Measurements from ENCODE around the gene SIPA1L2.
A peak's percentile ranks its signal among the peaks of the same experiment; 100 is the strongest.

SIPA1L2 gene

DNA sequence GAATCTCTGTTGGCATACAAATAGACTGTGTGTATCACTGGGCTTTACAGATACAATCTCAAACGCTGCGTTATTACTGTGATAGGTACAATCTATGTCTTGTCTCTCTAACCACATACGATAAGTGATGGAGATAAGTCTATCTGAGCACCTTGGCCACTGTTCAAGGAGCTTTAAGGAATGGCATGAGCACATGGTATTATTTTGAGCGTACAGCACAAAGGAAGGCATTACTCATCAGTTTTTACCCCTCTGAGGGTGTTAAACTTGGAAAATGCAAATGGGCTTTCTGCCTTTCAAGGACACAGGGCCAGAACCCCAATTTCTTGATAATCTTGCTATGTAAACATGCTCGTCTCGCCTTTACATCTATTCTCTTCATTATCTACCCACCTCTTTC, 11.6 kb upstream of the SIPA1L2 start:
- no peak for DNase-seq

DNA sequence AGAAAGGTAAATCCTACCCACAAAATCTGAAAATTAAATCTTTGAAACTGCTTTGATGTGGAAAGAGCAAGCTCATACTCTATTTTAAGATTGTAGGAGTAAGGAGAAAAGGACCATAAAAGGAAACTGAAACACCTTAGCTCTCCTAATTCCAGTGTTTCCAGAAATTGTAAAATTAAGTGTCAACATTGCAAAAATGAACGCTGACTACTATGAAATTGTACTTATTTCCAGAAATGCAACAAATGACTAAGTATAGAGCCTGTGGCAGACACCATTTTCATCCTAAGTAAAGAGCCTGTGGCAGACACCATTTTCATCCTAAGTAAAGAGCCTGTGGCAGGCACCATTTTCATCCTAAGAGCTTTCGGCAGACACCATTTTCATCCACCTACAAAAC, 6.9 kb upstream of the SIPA1L2 start:
- no peak for DNase-seq

DNA sequence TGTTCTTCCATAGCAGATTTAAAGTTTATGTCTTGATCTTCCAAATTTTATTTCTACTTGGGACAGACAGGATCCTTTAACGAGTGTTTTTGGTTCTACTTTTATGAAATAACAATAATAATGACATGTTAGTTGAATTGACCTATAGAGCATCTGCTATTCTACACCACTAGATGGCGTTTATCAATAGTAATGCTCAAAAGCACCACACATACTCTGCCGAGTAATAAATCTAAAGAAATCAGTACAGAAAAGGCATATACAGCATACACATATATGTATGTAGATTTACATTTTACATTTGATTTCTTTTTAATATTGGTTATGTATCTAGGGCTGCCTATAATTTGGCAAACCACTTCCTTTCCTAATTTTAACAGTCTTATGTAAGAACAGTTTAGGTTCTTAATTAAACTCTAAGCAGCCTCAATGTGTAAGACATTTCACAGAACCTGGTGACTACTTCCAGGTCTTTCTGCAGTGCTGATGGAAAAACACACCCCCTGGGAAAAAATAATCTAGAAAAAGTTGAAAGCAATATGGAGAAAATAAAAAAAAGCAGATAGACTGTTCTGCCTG, 5.9 kb upstream of the SIPA1L2 start:
- DNase-seq = peak; percentile 76

DNA sequence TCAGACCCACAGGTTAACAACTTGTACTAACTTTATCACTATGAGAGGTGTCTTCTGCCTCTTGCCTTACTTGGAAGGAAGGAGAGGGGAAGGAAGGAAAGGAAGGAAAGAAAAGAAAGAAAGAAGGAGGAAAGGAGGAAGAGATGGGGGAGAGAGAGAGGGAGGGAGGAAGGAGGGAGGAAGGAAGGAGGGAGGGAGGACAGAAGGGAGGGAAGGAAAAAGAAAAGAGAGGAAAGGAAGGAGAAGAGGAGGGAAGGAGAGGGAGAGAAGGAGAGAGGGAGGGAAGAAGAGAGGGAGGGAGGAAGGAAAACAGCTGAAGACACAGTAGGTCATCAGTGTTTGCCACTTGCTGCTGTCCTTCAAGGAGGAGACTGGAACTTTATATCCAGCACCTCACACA, 5.3 kb upstream of the SIPA1L2 start:
- no peak for DNase-seq

DNA sequence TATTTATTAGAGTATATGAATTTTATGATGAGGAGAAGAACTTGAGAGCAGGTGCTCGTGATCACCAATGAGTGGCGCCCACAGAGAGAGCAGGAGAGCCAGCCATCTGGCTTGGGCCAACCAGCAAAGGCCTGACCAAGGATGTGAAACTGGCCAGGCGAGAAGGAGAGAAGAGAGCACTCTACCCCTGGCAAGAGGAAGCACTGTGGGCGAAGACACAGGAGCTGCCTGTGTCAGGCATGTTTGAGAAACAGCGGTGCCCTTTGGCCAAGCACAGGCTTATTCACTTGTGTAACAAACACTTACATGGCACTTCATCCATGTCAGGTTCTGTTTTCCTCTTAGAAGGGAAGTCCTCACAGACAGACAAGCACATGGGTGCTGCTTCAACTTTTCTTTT, 4.2 kb upstream of the SIPA1L2 start:
- DNase-seq = peak; percentile 87

DNA sequence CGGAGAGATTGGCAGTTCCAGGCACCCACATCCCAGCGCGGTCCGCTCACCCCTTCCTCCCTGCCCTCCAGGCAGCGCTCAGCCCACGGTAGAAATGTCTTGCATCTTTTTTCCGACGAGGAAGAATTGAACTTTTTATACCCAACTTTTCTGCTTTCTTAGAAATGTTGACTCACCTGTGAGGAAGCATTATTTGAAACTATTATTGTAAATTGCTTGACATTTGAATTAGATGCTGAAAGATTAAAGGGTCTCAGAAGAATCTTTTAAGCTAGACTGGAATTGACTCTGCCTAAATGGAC, 912 bp upstream of the SIPA1L2 start:
- DNase-seq = no peak

DNA sequence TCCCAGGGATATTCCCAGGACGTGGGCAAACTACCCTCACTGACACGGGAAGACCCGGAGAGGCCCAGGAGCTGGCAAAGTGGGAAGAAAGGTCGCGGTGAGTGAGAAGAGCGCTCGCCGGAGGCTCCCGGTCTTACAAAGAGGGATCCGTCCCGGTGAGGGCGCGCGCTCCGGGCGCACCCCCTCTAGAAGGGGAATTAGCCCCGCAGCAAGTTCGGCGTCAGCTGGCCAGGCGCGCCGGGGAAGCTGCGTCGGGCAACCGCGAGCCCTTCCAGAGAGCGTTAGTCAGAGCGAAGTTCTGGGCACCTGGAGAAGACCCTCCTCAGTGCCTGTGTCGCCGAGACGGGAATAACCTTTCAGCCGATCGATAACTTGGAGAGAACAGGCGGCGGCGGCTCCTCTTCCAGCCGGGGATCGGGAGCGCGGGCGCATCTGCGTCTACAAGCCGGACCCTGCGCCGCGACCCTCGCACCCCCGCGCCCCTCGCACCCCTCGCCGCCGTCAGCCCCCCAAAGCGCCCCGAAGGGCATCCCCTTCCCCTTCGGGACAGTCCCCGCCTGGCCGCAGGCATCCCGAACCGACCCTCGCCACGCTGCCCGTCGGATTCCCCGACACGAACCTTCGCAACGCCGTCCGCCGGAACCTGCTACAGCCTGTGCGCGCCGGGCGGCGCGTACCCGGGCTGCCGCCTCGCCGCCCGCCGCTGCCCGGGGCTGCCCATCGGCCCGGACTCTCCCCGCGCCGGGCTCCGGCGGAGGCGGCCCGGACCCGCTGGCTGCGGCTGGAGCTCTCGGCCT, 485 bp downstream of the SIPA1L2 start:
- peak; percentile 31 for DNase-seq

DNA sequence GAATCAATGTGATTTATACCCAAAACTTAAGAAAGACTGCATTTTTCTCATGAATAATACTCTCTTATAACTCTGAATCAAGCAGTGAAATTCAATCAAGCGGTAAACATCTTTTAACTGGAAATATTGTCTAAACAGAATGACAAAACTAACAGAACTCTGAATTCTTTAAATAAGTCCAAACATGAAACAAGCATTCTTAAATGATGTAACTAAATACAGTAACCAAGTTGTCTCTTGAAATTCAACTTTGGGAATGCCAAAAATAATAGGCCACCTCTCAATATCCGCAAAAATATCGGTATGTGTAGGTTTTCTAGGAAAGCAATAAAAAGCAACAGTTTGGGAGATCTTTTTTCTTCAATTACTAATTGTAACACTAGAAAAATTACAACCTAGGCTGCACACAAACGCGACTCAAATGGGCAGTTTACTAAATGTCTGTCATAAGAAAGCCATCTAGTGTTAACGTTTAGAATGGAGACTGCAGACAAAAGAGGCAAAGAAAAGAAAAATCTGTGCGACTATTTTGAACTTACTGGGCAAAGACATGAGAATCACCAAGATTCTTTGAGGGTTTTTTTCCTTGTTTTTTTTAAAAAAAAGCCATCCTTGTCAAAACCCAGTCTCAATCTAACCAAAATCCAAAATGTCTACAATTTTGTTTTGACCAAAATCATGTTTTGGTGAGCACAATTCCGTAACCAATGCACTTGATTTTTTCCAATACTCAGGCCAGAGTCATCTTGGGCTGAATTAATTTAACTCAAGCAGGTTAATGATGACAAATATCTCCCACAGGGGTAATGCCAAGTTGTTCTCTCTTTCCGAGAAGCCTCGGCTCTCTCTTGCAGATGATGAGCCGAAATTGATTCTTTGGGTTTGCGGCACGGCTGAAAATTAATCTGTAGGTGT, 1.3 kb downstream of the SIPA1L2 start:
- peak; percentile 50 for DNase-seq

DNA sequence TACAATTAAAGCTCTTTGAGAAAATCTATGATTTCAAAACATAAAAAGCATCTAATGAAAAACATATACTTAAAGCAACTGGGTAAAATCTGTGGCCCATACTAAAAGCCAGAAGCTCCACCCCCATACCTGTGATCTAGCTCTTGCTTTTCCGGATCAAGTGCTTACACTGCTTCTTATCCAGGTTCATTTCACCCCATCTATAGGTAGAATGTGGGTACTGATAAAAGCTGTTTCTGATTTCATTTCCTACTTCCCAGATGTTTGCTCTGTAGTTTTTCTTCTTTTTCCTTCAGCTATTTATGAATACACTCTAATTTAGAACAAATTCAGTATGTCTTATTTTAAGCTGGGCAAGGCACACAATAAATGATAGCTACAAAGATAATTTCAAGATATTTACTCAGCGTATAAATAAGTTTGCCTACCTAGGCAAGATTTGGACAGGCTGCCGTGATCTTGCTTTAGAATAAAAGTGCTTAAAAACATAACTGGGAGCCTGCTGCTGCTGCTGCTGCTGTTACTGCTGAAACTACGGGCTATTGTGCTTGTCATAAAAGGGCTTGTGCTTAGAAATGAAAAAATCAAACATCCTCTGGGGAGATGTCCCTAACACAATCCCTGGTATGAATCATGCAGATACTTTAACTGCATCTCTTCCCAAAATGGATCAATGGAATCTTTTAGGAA, 2.1 kb downstream of the SIPA1L2 start:
- no peak for DNase-seq

DNA sequence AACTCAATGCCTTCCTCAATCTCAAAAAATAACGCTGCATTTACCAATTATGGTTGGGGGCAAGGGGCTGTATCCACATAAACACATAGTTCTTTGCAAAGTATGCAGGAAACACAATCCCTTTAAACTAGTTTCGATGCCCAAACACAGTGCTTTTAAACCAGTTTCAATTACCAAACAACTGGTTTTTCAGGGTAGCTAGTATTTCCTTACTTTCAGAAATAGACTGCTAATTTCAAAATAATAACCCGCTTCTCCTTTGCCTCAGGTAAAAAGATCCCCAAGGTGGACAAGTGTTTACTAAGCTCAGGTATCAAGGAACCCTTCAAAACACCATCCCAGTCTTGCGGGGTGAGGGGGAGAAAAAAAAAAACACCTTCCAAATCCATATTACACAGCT, 2.8 kb downstream of the SIPA1L2 start:
- DNase-seq = no peak

DNA sequence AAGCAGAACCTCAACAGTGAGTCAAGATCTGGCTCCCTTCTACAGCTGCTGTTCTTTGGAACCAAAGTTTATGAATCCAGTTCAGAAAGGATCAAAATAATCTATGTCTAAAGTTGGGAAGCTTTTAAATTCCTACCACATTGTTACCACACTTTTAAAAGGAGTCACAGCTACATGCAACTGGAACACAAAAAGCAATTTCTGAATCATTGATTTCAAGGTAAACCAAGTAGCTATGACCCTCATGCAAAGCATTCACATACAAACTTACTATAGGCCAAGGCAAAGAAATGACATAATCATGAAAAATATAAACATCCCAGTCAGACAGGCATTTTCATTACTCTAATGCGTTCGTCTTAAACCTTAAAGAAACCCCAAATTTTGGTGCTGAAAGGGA, 3.5 kb downstream of the SIPA1L2 start:
- DNase-seq = no peak

DNA sequence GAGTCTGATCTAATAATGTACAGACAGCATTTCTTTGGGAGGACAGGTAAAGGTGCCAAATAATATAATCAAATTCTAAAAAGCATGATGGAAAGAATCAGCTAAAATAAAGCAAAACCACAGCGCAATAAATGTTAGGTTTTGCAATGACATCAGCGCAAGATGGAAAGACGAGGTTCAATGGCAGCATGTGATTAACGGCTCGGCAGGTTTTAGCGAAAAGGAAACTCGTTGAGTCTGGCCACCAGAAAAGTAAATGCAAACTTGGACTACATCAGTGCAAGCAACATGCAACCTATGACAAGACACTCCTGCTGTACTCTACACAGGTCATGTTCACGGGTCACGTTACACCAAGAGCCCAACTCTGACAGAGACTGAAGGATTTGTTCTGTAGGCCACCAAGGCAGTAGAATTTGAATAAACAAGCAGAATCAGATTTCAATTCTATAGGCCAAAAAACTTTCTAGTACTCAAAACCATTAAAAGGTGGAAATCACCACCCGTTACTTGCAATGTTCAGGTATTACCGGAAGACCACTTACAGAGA, 4.5 kb downstream of the SIPA1L2 start:
- no peak for DNase-seq

DNA sequence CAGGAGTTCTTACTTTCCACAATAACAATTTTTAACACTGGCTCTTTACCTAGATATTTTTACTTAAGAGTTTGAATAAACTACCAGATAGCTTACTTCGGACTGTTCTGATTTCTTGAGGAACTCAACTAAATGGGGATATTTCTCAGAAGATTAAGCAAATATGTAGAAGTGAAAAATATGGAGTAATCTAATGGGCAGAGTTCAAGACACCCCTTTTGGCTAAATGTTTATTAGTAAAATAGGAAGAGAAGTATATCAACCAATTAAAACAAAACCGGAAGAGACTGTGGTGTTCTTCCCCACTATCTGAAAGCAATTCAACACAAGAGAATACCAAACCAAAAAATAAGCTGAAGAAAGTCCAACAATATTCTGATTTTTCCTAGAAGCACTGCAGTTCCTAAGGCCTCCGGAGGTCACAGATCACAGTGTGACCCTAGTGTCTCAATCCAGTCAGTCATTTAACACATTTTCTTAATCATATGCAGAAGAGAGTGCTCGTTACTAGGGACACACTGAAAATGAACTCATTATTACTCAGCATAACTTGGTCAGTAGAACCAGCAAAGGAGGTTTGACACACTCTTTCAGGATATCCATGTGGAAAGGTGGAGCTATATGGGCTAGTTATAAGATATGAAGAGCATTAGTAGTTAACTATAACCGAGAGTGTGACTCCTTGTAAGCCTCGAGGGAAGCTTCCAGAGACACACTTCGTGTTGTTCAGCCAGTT, 5.2 kb downstream of the SIPA1L2 start:
- peak; percentile 63 for DNase-seq

DNA sequence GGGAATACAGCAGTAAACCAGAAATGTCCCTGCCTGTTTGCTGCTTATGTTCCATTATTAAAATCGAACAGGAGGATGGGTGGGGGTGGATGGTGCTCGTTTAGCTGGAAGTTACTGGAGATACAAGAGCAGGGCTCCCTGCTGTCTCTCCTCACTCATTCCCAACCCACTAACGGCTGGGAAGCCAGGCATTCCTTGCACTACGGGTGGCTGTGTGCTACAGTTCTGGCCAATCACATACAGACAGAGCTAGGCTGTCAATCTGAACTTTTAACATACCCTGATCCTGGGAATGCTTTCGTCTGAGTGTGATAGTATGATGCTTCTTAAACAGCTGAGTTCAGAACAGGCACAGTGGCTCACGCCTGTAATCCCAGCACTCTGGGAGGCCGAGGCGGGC, 7.0 kb downstream of the SIPA1L2 start:
- no peak for DNase-seq

DNA sequence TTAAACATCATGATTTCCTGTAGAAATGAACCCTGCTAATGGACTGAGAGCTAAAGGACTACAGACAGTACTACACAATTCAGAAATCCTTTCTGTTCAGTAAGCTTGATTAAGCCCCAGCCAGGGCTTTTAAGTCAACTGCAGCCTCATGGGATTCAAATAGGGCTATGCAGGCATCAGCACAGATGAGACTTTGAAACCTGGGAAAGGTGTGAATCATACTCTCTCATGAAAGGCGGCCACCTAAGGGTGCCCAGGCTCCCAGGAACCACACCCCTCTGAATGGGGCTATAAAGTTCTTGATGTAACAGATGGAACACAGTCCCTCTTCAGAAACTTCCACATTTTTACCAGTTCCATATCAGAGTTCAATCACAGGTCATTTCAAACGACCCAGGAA, 7.6 kb downstream of the SIPA1L2 start:
- DNase-seq = no peak

DNA sequence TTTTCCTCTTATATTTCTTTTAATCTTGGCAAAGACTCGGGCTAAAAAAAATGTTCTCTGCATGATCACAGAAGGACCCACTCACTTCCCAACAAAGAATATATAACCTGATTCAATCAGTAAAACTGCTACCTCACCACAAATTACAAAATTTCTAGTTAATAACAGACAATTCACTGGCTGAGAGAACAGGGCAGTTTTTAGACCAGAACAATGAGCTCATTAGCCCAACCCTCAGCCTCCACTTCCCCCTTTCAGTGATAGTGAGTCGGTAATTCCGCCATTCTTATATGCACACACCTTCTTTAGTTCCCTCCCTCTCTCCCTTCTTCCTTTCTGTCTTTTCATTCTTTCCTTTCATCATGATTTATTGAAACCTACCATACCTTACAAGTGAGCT, 8.9 kb downstream of the SIPA1L2 start:
- DNase-seq = peak; percentile 71

DNA sequence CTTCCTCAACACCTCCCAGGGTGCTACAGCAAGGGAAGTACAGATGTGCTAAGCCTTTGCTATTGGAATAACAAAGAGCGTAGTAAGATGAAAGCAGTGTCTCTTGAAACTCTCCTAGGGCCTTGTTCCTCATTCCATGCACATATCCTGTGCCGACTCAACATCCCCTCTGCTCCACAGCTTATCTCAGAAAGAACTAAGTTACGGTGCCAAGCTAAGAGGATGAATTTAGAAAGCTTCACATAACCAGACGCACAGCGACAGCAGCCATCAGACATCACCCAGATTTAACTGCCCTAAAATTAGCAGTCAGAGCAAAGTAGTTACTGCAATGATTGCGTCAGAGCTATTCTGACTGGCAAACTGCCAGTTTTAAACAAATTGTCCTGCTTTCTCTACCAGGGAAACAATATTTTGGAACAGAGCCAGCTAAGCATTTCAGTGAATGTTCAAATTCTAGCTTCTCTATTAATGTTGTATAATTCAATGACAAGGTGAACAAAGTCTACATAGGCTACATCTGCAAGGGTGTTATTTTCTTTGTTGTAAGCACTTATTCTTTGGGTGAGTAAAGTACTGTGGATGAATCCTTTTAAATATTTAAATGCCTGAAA, 9.5 kb downstream of the SIPA1L2 start:
- DNase-seq = peak; percentile 65

DNA sequence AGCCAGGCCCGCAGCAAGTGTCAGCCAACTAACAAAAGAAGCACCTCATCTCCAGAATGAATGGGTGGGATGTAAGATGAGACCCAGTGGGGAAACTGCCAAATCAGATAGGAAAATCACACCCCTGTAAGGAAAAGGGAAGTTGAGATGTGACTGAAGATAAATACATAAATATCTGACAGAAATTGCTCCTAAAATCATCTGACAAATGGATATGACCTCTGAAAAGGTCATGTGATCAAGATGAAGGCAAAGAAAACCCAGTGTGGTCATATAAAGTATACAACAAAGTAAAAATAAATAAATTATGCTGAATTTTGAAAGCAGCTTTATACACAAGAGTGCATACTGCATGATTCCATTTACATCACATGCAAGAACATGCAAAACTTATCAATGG, 12.7 kb downstream of the SIPA1L2 start:
- DNase-seq = no peak

DNA sequence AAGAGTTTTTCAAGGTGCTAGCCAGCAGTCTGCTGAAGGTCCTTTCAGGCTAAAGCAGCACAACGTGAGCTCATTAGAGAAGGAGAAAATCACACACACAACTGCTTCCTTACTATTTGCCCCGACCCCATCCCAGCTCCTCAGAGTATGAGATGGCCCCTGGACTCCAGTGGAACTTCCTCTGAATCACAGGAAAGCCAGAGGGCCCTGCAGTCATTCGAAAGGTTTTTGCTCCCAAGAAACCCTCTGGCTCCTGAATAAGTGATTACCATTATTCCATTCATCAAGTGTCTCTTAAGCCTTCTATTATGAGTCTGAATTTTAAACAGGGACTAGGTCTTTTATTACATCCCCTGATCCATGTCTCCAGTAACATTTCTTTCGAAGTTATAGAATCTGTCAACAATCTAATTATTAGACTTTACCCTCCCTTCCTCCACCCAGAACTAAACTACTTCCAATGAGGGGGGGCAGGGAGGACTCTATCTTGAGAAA, 14.6 kb downstream of the SIPA1L2 start:
- no peak for DNase-seq

DNA sequence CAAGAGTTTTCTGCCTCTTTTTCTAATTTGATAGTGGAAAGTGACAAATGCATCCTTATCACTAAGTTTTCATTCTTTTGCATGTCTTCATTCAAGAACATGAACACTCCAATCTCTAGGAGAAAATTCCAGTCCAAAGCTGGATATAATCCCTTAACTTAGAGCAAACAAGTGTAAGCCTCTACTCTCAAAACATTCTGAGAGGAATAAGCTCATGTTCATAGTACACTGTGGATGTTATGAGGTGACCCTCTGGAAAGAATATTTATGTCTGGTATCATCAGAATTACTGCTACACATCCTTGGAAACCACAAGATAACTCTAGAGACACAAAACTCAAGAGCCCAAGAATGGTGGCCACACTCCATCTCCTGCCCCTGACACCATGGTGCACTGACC, 15.1 kb downstream of the SIPA1L2 start:
- no peak for DNase-seq

DNA sequence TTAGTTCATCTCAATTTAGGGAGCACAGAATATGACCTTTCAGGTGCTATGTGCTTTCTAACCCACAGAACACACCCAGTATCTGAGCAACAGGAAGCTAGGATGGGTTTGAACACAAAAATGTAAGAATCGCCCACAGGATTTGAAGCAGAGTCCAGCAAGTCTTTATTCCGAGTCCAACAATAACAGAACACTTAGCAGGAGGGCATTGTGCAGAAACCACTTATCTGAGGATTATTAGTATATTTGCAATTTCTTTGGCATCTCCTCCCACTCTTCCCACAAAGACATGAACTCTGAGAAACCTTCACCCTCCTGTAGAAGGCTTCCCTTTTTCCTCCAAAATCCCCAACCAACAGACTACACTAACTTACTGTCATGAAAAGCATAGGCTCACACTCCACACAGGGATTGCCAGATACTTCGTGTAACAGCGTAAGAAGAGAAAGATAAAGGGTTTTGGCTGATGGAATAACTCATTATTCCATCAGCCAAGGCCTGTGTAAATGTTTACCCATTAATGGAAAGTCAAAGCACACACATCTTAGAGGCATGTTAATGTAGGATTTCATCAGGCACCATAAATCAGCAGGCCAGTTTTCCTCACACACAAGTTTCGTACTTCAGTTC, 16.1 kb downstream of the SIPA1L2 start:
- DNase-seq = no peak

All from suppressor macrophage treated with lipopolysaccharide for 4 hours (primary cell).